Measurements from ENCODE around the gene DDX19B. TPM values are rescaled to one million over a fixed set of nuclear protein-coding genes. Genes with fewer than 3 reads are reported as not detected.

Gene DDX19B
- total and polyA plus RNA-seq, 2 donors (not counting 3 experiments of a cell fraction or from before 2014, with no cell fraction given): 28.1 to 34.3 TPM

DNA sequence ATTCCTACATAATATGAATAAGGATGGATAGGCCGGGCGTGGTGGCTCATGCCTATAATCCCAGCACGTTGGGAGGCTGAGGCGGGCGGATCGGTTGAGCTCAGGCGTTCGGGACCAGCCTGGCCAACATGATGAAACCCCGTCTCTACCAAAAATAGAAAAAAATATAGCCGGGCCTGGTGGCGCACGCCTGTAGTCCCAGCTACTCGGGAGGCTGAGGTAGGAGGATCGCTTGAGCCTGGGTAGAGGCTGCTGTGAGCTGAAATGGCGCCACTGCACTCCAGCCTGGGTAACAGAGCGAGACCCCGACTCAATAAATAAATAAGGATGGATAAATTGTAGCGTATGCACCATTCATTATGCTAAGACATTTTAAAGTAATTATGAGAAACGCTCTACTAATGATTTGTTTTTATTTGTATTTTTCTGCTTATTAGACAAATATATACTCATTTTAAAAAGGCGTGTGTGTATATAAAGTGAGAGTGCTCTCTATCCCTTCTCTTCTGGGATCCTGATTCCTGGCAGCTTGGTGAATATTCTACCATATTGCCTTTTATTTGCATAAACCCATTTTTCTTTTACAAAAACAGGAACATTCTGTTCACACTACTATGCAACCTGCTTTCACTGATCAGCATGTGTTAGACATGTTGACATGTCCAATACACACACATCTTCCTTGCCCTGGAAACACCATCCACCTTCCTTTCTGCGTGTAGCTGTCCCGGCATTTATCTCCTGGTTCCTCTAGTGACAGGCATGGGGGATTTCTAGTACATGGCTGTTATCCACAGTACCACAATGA, 74.1 kb downstream of the DDX19B start:
- intact Hi-C loops (cut with micrococcal nuclease): no loop called here
- Histone ChIP-seq H3K79me2 (ENCODE audit: control insufficient read depth, insufficient read depth, low read length) (no peaks in the 10 kb centered on the region), H3K36me3 (ENCODE audit: control insufficient read depth in 2 of 2, extremely low read depth in 1 of 2, insufficient read depth in 2 of 2, low read length in 2 of 2) (peaks cover 4 to 7% of the 10 kb centered on the region in 2 experiments), H3K4me3 (replicated peaks in 1 of 3; ENCODE audit: insufficient read depth in 1 of 3, low read depth in 1 of 3, low read length in 3 of 3) (no peak overlapping the region), H3K9me1 (replicated peaks; ENCODE audit: control insufficient read depth, extremely low read depth, insufficient read depth, low read length) (no peaks in the 10 kb centered on the region), H3K27me3 (ENCODE audit: control insufficient read depth in 2 of 2, insufficient read depth in 2 of 2, low read length in 2 of 2) (no peaks in the 10 kb centered on the region), H4K20me1 (replicated peaks; ENCODE audit: control insufficient read depth, extremely low read depth, insufficient read depth, low read length) (no peaks in the 10 kb centered on the region), H3K4me2 (ENCODE audit: insufficient read depth, low read length) (no peak overlapping the region), H2AFZ (ENCODE audit: low read depth, low read length) (no peak overlapping the region), H3K27ac (ENCODE audit: insufficient read depth, low read depth, low read length) (no peak overlapping the region), H3K4me1 (ENCODE audit: control insufficient read depth, extremely low read depth, insufficient read depth, low read length) (no peaks in the 10 kb centered on the region), H3K9ac (replicated peaks; ENCODE audit: extremely low read depth, insufficient read depth, low read length) (no peak overlapping the region), H3K9me3 (replicated peaks; ENCODE audit: control insufficient read depth, insufficient read depth, low read length) (no peaks in the 10 kb centered on the region)
- TF ChIP-seq, protein P1, sequence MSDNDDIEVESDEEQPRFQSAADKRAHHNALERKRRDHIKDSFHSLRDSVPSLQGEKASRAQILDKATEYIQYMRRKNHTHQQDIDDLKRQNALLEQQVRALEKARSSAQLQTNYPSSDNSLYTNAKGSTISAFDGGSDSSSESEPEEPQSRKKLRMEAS (IDR thresholded peaks at IDR 0.05; ENCODE audit: insufficient read depth, insufficient read length): no peak
- TF ChIP-seq, protein P2, sequence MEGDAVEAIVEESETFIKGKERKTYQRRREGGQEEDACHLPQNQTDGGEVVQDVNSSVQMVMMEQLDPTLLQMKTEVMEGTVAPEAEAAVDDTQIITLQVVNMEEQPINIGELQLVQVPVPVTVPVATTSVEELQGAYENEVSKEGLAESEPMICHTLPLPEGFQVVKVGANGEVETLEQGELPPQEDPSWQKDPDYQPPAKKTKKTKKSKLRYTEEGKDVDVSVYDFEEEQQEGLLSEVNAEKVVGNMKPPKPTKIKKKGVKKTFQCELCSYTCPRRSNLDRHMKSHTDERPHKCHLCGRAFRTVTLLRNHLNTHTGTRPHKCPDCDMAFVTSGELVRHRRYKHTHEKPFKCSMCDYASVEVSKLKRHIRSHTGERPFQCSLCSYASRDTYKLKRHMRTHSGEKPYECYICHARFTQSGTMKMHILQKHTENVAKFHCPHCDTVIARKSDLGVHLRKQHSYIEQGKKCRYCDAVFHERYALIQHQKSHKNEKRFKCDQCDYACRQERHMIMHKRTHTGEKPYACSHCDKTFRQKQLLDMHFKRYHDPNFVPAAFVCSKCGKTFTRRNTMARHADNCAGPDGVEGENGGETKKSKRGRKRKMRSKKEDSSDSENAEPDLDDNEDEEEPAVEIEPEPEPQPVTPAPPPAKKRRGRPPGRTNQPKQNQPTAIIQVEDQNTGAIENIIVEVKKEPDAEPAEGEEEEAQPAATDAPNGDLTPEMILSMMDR (IDR thresholded peaks at IDR 0.05; ENCODE audit: extremely low read depth in 1 of 2, insufficient read depth in 1 of 2, low read depth in 1 of 2, low read length in 2 of 2): no peak
- TF ChIP-seq EZH2 (IDR thresholded peaks at IDR 0.05; ENCODE audit: borderline replicate concordance, low read depth, low read length, severe bottlenecking): no peak
- TF ChIP-seq GATA2 (IDR thresholded peaks at IDR 0.05; ENCODE audit: insufficient read depth, insufficient read length, low read depth, low read length): no peak
- TF ChIP-seq POLR2A (IDR thresholded peaks at IDR 0.05; ENCODE audit: low read depth, low read length): no peak
- no peak for TF ChIP-seq POLR2AphosphoS5 (IDR thresholded peaks at IDR 0.05; ENCODE audit: insufficient read depth, low read depth, low read length)
- TSS peak; percentile 58 for BruUV-seq (replicated peaks)
- FAIRE-seq: no peak
- CTCF ChIA-PET: interaction anchor here (1.0 to 1.8 kb wide), 3 partner anchors 97 to 281 kb away, joined by 3 to 6 read pairs (median 5); no protein-coding TSS in a partner anchor
- DNase-seq (ENCODE audit: low read depth, low spot score): no peak
- POLR2A ChIA-PET: interaction anchor here (0.7 kb wide), 1 partner anchor 83 kb away, joined by 6 read pairs; no protein-coding TSS in a partner anchor
- dilution Hi-C loops (cut with MboI; ENCODE audit: extremely low pct_ligation_motif_present, low sequenced_read_pairs): no loop called here

All from endothelial cell of umbilical vein (primary cell).